Gastrocnemius medialis (tissue), 4 donors: ENCODE measurements around the gene PTPRT.

Source experiments
- CTCF ChIP-seq, 5 experiments: fragments of 450-650 bp in 3 of 5; fragments of 200-600 bp in 2 of 5; sonication (generic) in 2 of 5; IDR thresholded peaks in 4 of 5; conservative IDR thresholded peaks in 1 of 5; 1 replicate in 4 of 5; 2 replicates in 1 of 5; pipeline ENCODE4 v1.5.1; 2016 to 2019; ENCODE audit warnings: antibody characterized with exemption in 5 of 5, mild to moderate bottlenecking in 3 of 5, moderate library complexity in 3 of 5
- POLR2A ChIP-seq, 2 donors: fragments of 450-650 bp; IDR thresholded peaks; one replicate each; pipeline ENCODE4 v1.6.1; 2017; ENCODE audit warnings: antibody characterized with exemption in 2 of 2, mild to moderate bottlenecking in 2 of 2, moderate library complexity in 2 of 2

DNA sequence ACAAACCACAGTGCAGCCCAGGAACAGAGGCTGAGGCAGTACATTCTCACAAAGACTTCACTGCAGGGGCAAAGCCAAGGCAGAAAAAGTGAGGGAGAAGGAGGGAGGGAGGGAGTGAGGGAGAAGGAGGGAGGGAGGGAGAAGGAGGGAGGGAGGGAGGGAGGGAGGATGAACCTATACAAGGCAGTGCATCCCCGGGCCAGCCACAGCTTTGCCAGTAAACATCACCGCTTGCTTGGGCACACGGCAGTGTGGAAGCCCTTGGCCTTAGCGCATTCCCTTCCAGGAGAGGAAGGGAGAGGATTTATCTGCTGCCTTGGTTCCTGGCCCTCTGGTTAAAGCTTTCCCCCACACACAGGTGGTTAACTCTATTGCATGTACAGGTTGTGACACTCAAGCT, 234.0 kb downstream of the PTPRT start:
- TF ChIP-seq CTCF (IDR thresholded peaks at IDR 0.05 in 4 of 5, conservative IDR thresholded peaks at IDR 0.05 in 1 of 5) (no peak), POLR2A (IDR thresholded peaks at IDR 0.05) (no peak)
